ENCODE data around the gene LRIG2.
"Not testable (repeated sequence)": the region's sequence is repeated elsewhere in the genome, so short reads cannot be mapped to it uniquely, and the experiment has no call there.

LRIG2 gene

GRCh38 chr1:113133038-113133437 is 60.0 kb downstream of the LRIG2 start:
- DNase-seq = no peak

GRCh38 chr1:113133759-113134158 is 60.8 kb downstream of the LRIG2 start:
- no peak for DNase-seq

GRCh38 chr1:113135460-113135859 is 62.5 kb downstream of the LRIG2 start:
- no peak for DNase-seq

- DNase-seq = no peak
Measured at GRCh38 chr1:113136476-113136875, 63.5 kb downstream of the LRIG2 start.

GRCh38 chr1:113137563-113137962 is 64.6 kb downstream of the LRIG2 start:
- DNase-seq = no peak

GRCh38 chr1:113138778-113139177 is 65.8 kb downstream of the LRIG2 start:
- DNase-seq = no peak

- no peak for DNase-seq
Measured at GRCh38 chr1:113140176-113140575, 67.2 kb downstream of the LRIG2 start.

- no peak for DNase-seq
Measured at GRCh38 chr1:113140588-113141446, 67.8 kb downstream of the LRIG2 start.

- DNase-seq = no peak
Measured at GRCh38 chr1:113141650-113142473, 68.9 kb downstream of the LRIG2 start.

- no peak for DNase-seq
Measured at GRCh38 chr1:113142791-113143190, 69.8 kb downstream of the LRIG2 start.

GRCh38 chr1:113146242-113147072 is 73.5 kb downstream of the LRIG2 start:
- DNase-seq = no peak

GRCh38 chr1:113147073-113147625 is 74.2 kb downstream of the LRIG2 start:
- no peak for DNase-seq

GRCh38 chr1:113147826-113148225 is 74.8 kb downstream of the LRIG2 start:
- no peak for DNase-seq

- DNase-seq = not testable (repeated sequence)
Measured at GRCh38 chr1:113150494-113150893, 77.5 kb downstream of the LRIG2 start.

- DNase-seq = no peak
Measured at GRCh38 chr1:113153116-113153803, 80.3 kb downstream of the LRIG2 start.

GRCh38 chr1:113156368-113156767 is 83.4 kb downstream of the LRIG2 start:
- DNase-seq = no peak

GRCh38 chr1:113158743-113159142 is 85.7 kb downstream of the LRIG2 start:
- DNase-seq = not testable (repeated sequence)

- no peak for DNase-seq
Measured at GRCh38 chr1:113166473-113166872, 93.5 kb downstream of the LRIG2 start.

- no peak for DNase-seq
Measured at GRCh38 chr1:113168946-113169345, 95.9 kb downstream of the LRIG2 start.

GRCh38 chr1:113169591-113169990 is 96.6 kb downstream of the LRIG2 start:
- DNase-seq = no peak

GRCh38 chr1:113170519-113170918 is 97.5 kb downstream of the LRIG2 start:
- DNase-seq = no peak

GRCh38 chr1:113178106-113178505 is 105.1 kb downstream of the LRIG2 start:
- DNase-seq = no peak
